CD4-positive, CD25-positive, alpha-beta regulatory T cell (primary cell): ENCODE results near the gene CAMK1D. TPM values are rescaled to one million over a fixed set of nuclear protein-coding genes. Genes with fewer than 3 reads are reported as not detected.
A peak's percentile ranks its signal among the peaks of the same experiment; 100 is the strongest.

Experiments used
- ATAC-seq, 2 donors: fragments of 150-1000 bp; cut with Tn5 transposase; one replicate each; pipeline ENCODE4 v1.10.0; 2021; ENCODE audit warnings: low read depth in 2 of 2, moderate number of reproducible peaks in 2 of 2, moderate library complexity in 1 of 2
- DNase-seq, 3 donors: peaks; one replicate each; pipeline versions ENCODE4 v3.0.0 to v3.0.0-alpha.2; 2012 to 2022; ENCODE audit warnings: mixed read lengths in 1 of 3
- H3K27ac ChIP-seq: one replicate; pipeline ENCODE4 v1.7.0; 2013; ENCODE audit warnings: mild to moderate bottlenecking, low read length; ENCODE audit not compliant: insufficient read depth, poor library complexity, severe bottlenecking
- H3K27me3 ChIP-seq: one replicate; pipeline ENCODE4 v1.7.0; 2013; ENCODE audit warnings: low read length; ENCODE audit not compliant: control insufficient read depth, insufficient read depth
- H3K36me3 ChIP-seq: one replicate; pipeline ENCODE4 v1.7.0; 2013; ENCODE audit warnings: mild to moderate bottlenecking, low read length, moderate library complexity; ENCODE audit not compliant: control insufficient read depth, insufficient read depth
- H3K4me1 ChIP-seq: 2 replicates; pipeline ENCODE4 v1.7.0; 2013; ENCODE audit warnings: mild to moderate bottlenecking, low read length; ENCODE audit not compliant: insufficient read depth, control insufficient read depth, poor library complexity, severe bottlenecking
- H3K4me3 ChIP-seq: one replicate; pipeline ENCODE4 v1.7.0; 2013; ENCODE audit warnings: low read depth, mild to moderate bottlenecking, low read length, moderate library complexity
- H3K9me3 ChIP-seq, 2 experiments: 1 replicate in 1 of 2; 2 replicates in 1 of 2; pipeline ENCODE4 v1.7.0; 2013; ENCODE audit warnings: low read length in 2 of 2, mild to moderate bottlenecking in 1 of 2, moderate library complexity in 1 of 2; ENCODE audit not compliant: control insufficient read depth in 2 of 2
- H3K27ac Mint-ChIP-seq, 3 donors: one replicate each; pipeline ENCODE4 v1.8.0; 2020 to 2022; ENCODE audit warnings: mild to moderate bottlenecking in 3 of 3, mixed read lengths in 3 of 3, moderate library complexity in 2 of 3
- H3K27me3 Mint-ChIP-seq: one replicate; pipeline ENCODE4 v1.8.0; 2022; ENCODE audit warnings: mild to moderate bottlenecking, mixed read lengths
- H3K36me3 Mint-ChIP-seq: one replicate; pipeline ENCODE4 v1.8.0; 2020; ENCODE audit warnings: mixed read lengths
- H3K4me1 Mint-ChIP-seq, 4 donors: one replicate each; pipeline ENCODE4 v1.8.0; 2020 to 2022; ENCODE audit warnings: mixed read lengths in 4 of 4, mild to moderate bottlenecking in 1 of 4
- H3K4me3 Mint-ChIP-seq, 4 donors: one replicate each; pipeline ENCODE4 v1.8.0; 2020 to 2022; ENCODE audit warnings: mild to moderate bottlenecking in 4 of 4, mixed read lengths in 4 of 4, moderate library complexity in 3 of 4
- H3K9me3 Mint-ChIP-seq, 7 donors: one replicate each; pipeline ENCODE4 v1.8.0; 2020 to 2022; ENCODE audit warnings: mixed read lengths in 7 of 7, mild to moderate bottlenecking in 3 of 7, moderate library complexity in 2 of 7
- polyA plus RNA-seq, 4 donors: library from polyadenylated mRNA; unstranded; fragments of 300-500 nt; fragmentation: Illumina TruSeq; gene quantifications; one replicate each; pipeline ENCODE4 v1.2.3, GENCODE V29; 2021
- total RNA-seq: library from RNA; stranded (reverse); gene quantifications from one replicate; pipeline ENCODE4 v1.2.3, GENCODE V29; 2022

The CAMK1D gene
- total and polyA plus RNA-seq, 5 donors from 2014 or later = 4.4 to 25.3 (median 5.2) TPM

DNA sequence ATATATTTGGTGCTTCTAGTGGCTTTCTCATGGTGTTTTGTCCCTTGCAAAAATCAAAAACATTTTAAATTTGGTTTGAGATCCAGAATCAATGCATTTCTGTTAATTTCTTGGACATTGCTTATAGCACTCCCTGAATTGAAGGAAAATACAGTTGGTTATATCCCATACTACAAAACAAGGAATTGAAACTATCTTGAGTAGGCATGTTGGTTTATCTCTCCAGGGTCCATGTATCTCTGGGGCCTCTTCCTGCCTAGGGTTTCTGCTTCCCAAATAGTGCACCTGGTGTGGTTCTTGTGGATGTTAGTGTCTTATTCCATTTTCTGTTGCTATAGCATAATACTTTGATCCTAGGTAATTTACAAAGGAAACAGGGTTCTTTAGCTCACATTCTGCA lies 212.4 kb downstream of the CAMK1D start:
- no peaks in the 10 kb centered on the region for H3K27me3 ChIP-seq
- ATAC-seq = no peak
- H3K4me3 Mint-ChIP-seq = no peak overlapping the region
- H3K4me1 ChIP-seq = no peaks in the 10 kb centered on the region
- H3K27me3 Mint-ChIP-seq = no peaks in the 10 kb centered on the region
- no peaks in the 10 kb centered on the region for H3K36me3 ChIP-seq
- H3K27ac Mint-ChIP-seq = no peak overlapping the region
- DNase-seq = no peak
- no peak overlapping the region for H3K4me3 ChIP-seq
- no peaks in the 10 kb centered on the region for H3K9me3 ChIP-seq
- H3K9me3 Mint-ChIP-seq = no peaks in the 10 kb centered on the region
- peaks cover 0 to 35% (median 27%) of the 10 kb centered on the region in 4 donors for H3K4me1 Mint-ChIP-seq
- no peak overlapping the region for H3K27ac ChIP-seq
- peaks cover 9% of the 10 kb centered on the region for H3K36me3 Mint-ChIP-seq

DNA sequence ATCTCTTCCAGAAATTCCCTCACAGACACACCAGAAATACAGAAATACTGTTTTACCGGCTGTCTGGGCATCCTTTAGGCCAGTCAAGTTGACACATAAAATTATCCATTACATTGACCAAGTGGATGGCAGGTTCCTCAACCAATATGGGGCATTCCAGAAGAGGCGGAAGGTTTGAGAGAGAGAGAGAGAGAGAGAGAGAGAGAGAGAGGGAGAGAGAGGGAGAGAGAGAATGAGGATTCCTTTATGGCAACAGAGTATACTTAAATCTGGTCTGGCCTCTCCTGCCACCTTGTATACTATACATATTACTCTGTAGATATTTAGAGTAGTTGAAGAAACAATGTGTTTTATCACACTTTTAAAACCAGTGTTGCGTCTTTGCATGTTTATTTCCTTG lies 214.1 kb downstream of the CAMK1D start:
- peaks cover 3% of the 10 kb centered on the region for H3K36me3 Mint-ChIP-seq
- H3K27me3 Mint-ChIP-seq = no peaks in the 10 kb centered on the region
- Histone ChIP-seq H3K9me3 (no peaks in the 10 kb centered on the region), H3K27ac (no peak overlapping the region), H3K36me3 (no peaks in the 10 kb centered on the region), H3K4me1 (no peaks in the 10 kb centered on the region), H3K27me3 (no peaks in the 10 kb centered on the region), H3K4me3 (no peak overlapping the region)
- peak overlapping the region in 2 of 3 donors; percentile 2 to 48 for H3K27ac Mint-ChIP-seq
- H3K4me3 Mint-ChIP-seq = no peak overlapping the region
- no peaks in the 10 kb centered on the region for H3K9me3 Mint-ChIP-seq
- no peak for DNase-seq
- ATAC-seq = no peak
- H3K4me1 Mint-ChIP-seq = peaks cover 0 to 40% (median 29%) of the 10 kb centered on the region in 4 donors

DNA sequence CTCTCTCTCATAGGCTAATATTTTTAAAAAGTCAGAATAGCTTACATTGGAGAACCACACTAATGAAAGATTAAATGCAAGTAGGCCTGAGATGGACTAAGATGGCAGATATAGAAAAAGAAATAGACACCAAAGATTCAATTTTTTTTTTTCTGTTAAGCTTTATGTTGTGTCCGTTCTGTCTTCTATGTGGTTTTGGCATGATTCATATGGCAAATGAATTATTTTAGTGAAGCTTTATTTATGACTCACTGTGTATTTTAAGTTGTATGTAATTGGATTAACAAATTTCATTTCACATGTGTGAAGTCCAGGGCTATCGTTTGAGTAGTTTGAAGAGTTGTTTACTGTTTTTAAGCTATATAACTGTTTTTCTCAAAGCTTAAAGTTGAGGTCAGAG lies 214.8 kb downstream of the CAMK1D start:
- Mint-ChIP-seq H3K27ac (peak overlapping the region in 1 of 3 donors; percentile 0), H3K36me3 (peaks cover 3% of the 10 kb centered on the region)
- ATAC-seq = no peak

GRCh38 chr10:12566161-12567115 lies 217.1 kb downstream of the CAMK1D start:
- Mint-ChIP-seq H3K4me1 (peaks cover 0 to 38% (median 29%) of the 10 kb centered on the region in 4 donors), H3K36me3 (peaks cover 3% of the 10 kb centered on the region)
- ATAC-seq = no peak

More for the DNA sequence above, 214.8 kb downstream of the CAMK1D start:
- H3K4me3 ChIP-seq = no peak overlapping the region
- H3K36me3 ChIP-seq = no peaks in the 10 kb centered on the region
- no peaks in the 10 kb centered on the region for H3K27me3 Mint-ChIP-seq
- peaks cover 0 to 42% (median 29%) of the 10 kb centered on the region in 4 donors for H3K4me1 Mint-ChIP-seq
- no peaks in the 10 kb centered on the region for H3K27me3 ChIP-seq
- no peak for DNase-seq
- H3K9me3 Mint-ChIP-seq = no peaks in the 10 kb centered on the region
- no peak overlapping the region for H3K27ac ChIP-seq
- no peak overlapping the region for H3K4me3 Mint-ChIP-seq
- H3K4me1 ChIP-seq = no peaks in the 10 kb centered on the region
- no peaks in the 10 kb centered on the region for H3K9me3 ChIP-seq

GRCh38 chr10:12568391-12569009 lies 219.2 kb downstream of the CAMK1D start:
- Histone ChIP-seq H3K27me3 (no peaks in the 10 kb centered on the region), H3K4me1 (no peaks in the 10 kb centered on the region), H3K27ac (no peak overlapping the region), H3K36me3 (no peaks in the 10 kb centered on the region), H3K4me3 (no peak overlapping the region), H3K9me3 (no peaks in the 10 kb centered on the region)
- Mint-ChIP-seq H3K36me3 (peaks cover 6% of the 10 kb centered on the region), H3K4me1 (peaks cover 0 to 28% (median 25%) of the 10 kb centered on the region in 4 donors), H3K4me3 (no peak overlapping the region), H3K27ac (peak overlapping the region in 1 of 3 donors; percentile 89), H3K27me3 (no peaks in the 10 kb centered on the region), H3K9me3 (peaks cover 0 to 1% (median 0%) of the 10 kb centered on the region in 7 donors)
- ATAC-seq (no peak), DNase-seq (no peak)

More at GRCh38 chr10:12566161-12567115, 217.1 kb downstream of the CAMK1D start:
- H3K27me3 Mint-ChIP-seq = no peaks in the 10 kb centered on the region
- H3K9me3 Mint-ChIP-seq = peaks cover 0 to 1% (median 0%) of the 10 kb centered on the region in 7 donors
- no peak overlapping the region for H3K27ac Mint-ChIP-seq
- Histone ChIP-seq H3K27ac (no peak overlapping the region), H3K4me1 (no peaks in the 10 kb centered on the region), H3K9me3 (no peaks in the 10 kb centered on the region), H3K4me3 (no peak overlapping the region), H3K27me3 (no peaks in the 10 kb centered on the region), H3K36me3 (no peaks in the 10 kb centered on the region)
- DNase-seq = no peak
- no peak overlapping the region for H3K4me3 Mint-ChIP-seq

GRCh38 chr10:12572281-12572680 lies 222.9 kb downstream of the CAMK1D start:
- ATAC-seq (no peak), DNase-seq (no peak)
- peaks cover 0 to 4% (median 0%) of the 10 kb centered on the region in 7 donors for H3K9me3 Mint-ChIP-seq

DNA sequence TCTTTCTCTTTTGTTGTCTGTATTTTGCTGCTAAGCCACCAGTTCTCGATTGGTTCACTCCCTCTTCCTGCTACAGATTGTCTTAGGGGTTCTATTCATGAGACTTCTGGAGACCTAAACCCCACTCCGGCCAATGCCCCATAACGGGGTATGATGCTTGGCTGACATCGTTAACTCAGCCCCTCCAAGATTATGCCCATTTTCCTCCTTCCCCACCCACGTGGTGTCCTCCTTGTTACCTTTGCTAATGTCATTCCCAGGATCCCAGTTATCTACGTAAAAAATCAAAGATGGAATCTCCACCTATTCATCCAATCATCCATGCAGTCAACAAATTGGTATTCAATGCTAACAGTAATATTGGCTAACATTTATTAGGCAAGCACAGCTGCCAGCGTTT lies 228.3 kb downstream of the CAMK1D start:
- Histone ChIP-seq H3K4me3 (no peak overlapping the region), H3K4me1 (no peaks in the 10 kb centered on the region), H3K9me3 (no peaks in the 10 kb centered on the region), H3K27me3 (no peaks in the 10 kb centered on the region), H3K36me3 (no peaks in the 10 kb centered on the region), H3K27ac (no peak overlapping the region)
- Mint-ChIP-seq H3K4me1 (peaks cover 0 to 13% (median 4%) of the 10 kb centered on the region in 4 donors), H3K36me3 (peaks cover 36% of the 10 kb centered on the region), H3K4me3 (no peak overlapping the region), H3K27ac (peak overlapping the region in 1 of 3 donors; percentile 53), H3K9me3 (peaks cover 0 to 8% (median 2%) of the 10 kb centered on the region in 7 donors), H3K27me3 (no peaks in the 10 kb centered on the region)
- DNase-seq (no peak), ATAC-seq (no peak)

More at GRCh38 chr10:12572281-12572680, 222.9 kb downstream of the CAMK1D start:
- Mint-ChIP-seq H3K27me3 (no peaks in the 10 kb centered on the region), H3K36me3 (peaks cover 14% of the 10 kb centered on the region), H3K4me1 (peaks cover 0 to 11% (median 5%) of the 10 kb centered on the region in 4 donors), H3K4me3 (no peak overlapping the region), H3K27ac (peak overlapping the region in 1 of 3 donors; percentile 32)
- Histone ChIP-seq H3K36me3 (no peaks in the 10 kb centered on the region), H3K4me3 (no peak overlapping the region), H3K27me3 (no peaks in the 10 kb centered on the region), H3K9me3 (no peaks in the 10 kb centered on the region), H3K4me1 (no peaks in the 10 kb centered on the region), H3K27ac (no peak overlapping the region)
